GM21381 (cell line): ENCODE measurements around the gene MCC.

Experiments used
- ATAC-seq: cut with Tn5 transposase; IDR thresholded peaks from one replicate; pipeline ENCODE4 v1.9.1; 2021; ENCODE audit warnings: mild to moderate bottlenecking, moderate library complexity; ENCODE audit not compliant: unreplicated experiment

MCC gene

GRCh38 chr5:113123618-113124017 is 364.6 kb downstream of the MCC start:
- ATAC-seq = no peak

GRCh38 chr5:113122053-113122452 is 366.2 kb downstream of the MCC start:
- ATAC-seq = no peak

GRCh38 chr5:113119246-113119924 is 368.9 kb downstream of the MCC start:
- ATAC-seq = no peak

GRCh38 chr5:113118765-113119164 is 369.5 kb downstream of the MCC start:
- ATAC-seq = no peak

- no peak for ATAC-seq
Measured at GRCh38 chr5:113118298-113118697, 370.0 kb downstream of the MCC start.

- no peak for ATAC-seq
Measured at GRCh38 chr5:113117543-113118115, 370.6 kb downstream of the MCC start.

- no peak for ATAC-seq
Measured at GRCh38 chr5:113115956-113116355, 372.3 kb downstream of the MCC start.

- peak; percentile 66 for ATAC-seq
Measured at GRCh38 chr5:113115061-113115460, 373.2 kb downstream of the MCC start.

- ATAC-seq = no peak
Measured at GRCh38 chr5:113114559-113114958, 373.7 kb downstream of the MCC start.

- no peak for ATAC-seq
Measured at GRCh38 chr5:113112435-113112834, 375.8 kb downstream of the MCC start.

GRCh38 chr5:113110117-113110516 is 378.1 kb downstream of the MCC start:
- no peak for ATAC-seq

- no peak for ATAC-seq
Measured at GRCh38 chr5:113109344-113109743, 378.9 kb downstream of the MCC start.

GRCh38 chr5:113108485-113108884 is 379.8 kb downstream of the MCC start:
- ATAC-seq = no peak

GRCh38 chr5:113106821-113107220 is 381.4 kb downstream of the MCC start:
- ATAC-seq = no peak

- no peak for ATAC-seq
Measured at GRCh38 chr5:113105693-113106280, 382.5 kb downstream of the MCC start.

GRCh38 chr5:113103330-113103729 is 384.9 kb downstream of the MCC start:
- no peak for ATAC-seq

- ATAC-seq = no peak
Measured at GRCh38 chr5:113102121-113102531, 386.1 kb downstream of the MCC start.

- no peak for ATAC-seq
Measured at GRCh38 chr5:113100981-113101380, 387.3 kb downstream of the MCC start.

GRCh38 chr5:113099822-113100221 is 388.4 kb downstream of the MCC start:
- ATAC-seq = no peak

GRCh38 chr5:113098378-113098777 is 389.9 kb downstream of the MCC start:
- ATAC-seq = no peak

- no peak for ATAC-seq
Measured at GRCh38 chr5:113095831-113096230, 392.4 kb downstream of the MCC start.

- no peak for ATAC-seq
Measured at GRCh38 chr5:113093558-113093957, 394.7 kb downstream of the MCC start.
